Suppressor macrophage treated with lipopolysaccharide for 1 hour (primary cell): Measurements from ENCODE around the gene SINHCAF.
"Not testable (repeated sequence)": the region's sequence is repeated elsewhere in the genome, so short reads cannot be mapped to it uniquely, and the experiment has no call there.

Experiments
- DNase-seq, 3 donors: peaks; one replicate each; pipeline ENCODE4 v3.0.0-alpha.2; 2020 to 2022

SINHCAF gene

GRCh38 chr12:31303466-31303865, 22.5 kb downstream of the SINHCAF start:
- DNase-seq: no peak

- no peak for DNase-seq
Measured at GRCh38 chr12:31301311-31301710, 24.6 kb downstream of the SINHCAF start.

GRCh38 chr12:31300783-31301182, 25.2 kb downstream of the SINHCAF start:
- no peak for DNase-seq

- DNase-seq: peak in 2 of 3 donors; percentile 44 to 55
Measured at GRCh38 chr12:31300341-31300740, 25.6 kb downstream of the SINHCAF start.

GRCh38 chr12:31298922-31299321, 27.0 kb downstream of the SINHCAF start:
- DNase-seq: no peak

GRCh38 chr12:31298515-31298910, 27.4 kb downstream of the SINHCAF start:
- DNase-seq: peak; percentile 62 to 92 (median 79)

GRCh38 chr12:31297572-31298514, 28.1 kb downstream of the SINHCAF start:
- no peak for DNase-seq

- DNase-seq: no peak
Measured at GRCh38 chr12:31289441-31289840, 36.5 kb downstream of the SINHCAF start.

GRCh38 chr12:31288381-31288780, 37.6 kb downstream of the SINHCAF start:
- no peak for DNase-seq

GRCh38 chr12:31280183-31280582, 45.8 kb downstream of the SINHCAF start:
- no peak for DNase-seq

- no peak for DNase-seq
Measured at GRCh38 chr12:31279390-31279924, 46.5 kb downstream of the SINHCAF start.

- DNase-seq: no peak
Measured at GRCh38 chr12:31278832-31279231, 47.1 kb downstream of the SINHCAF start.

GRCh38 chr12:31278424-31278823, 47.5 kb downstream of the SINHCAF start:
- DNase-seq: no peak

- DNase-seq: no peak
Measured at GRCh38 chr12:31277081-31277480, 48.9 kb downstream of the SINHCAF start.

- DNase-seq: no peak
Measured at GRCh38 chr12:31275491-31275890, 50.5 kb downstream of the SINHCAF start.

GRCh38 chr12:31274520-31275300, 51.2 kb downstream of the SINHCAF start:
- DNase-seq: no peak

GRCh38 chr12:31273794-31274193, 52.2 kb downstream of the SINHCAF start:
- DNase-seq: not testable (repeated sequence)

GRCh38 chr12:31272607-31273225, 53.2 kb downstream of the SINHCAF start:
- DNase-seq: no peak

- no peak for DNase-seq
Measured at GRCh38 chr12:31267966-31268365, 58.0 kb downstream of the SINHCAF start.

GRCh38 chr12:31265722-31266121, 60.2 kb downstream of the SINHCAF start:
- no peak for DNase-seq

GRCh38 chr12:31263661-31264060, 62.3 kb downstream of the SINHCAF start:
- DNase-seq: no peak

GRCh38 chr12:31261744-31262143, 64.2 kb downstream of the SINHCAF start:
- no peak for DNase-seq

GRCh38 chr12:31260840-31261239, 65.1 kb downstream of the SINHCAF start:
- DNase-seq: no peak
